ENCODE measurements around the gene KCNQ2.

DNA sequence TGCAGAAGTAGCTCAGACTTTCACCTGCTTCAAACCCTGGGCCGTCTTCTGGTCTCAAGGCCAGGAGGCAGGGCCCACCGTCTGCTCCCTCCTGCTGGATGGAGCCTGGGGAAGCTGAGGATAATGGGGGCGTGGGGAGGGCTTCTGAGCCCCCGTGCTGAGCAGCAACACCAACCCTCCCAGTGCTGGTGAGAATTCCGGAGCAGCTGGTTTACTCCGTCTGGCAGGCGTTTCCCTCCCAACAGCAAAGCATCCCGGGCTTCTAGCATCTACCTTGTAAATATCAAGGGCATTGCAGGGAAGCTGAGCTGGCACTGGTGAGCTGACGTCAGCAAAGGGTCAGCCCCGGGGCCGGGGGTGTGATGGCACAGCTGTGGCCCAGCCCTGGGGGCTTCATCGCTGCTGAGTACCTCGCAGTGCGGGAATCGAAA is 94.5 kb downstream of the KCNQ2 start:
- TF ChIP-seq CTCF (IDR thresholded peaks at IDR 0.05; ENCODE audit: insufficient read depth, low read length, poor library complexity, severe bottlenecking): no peak
- no peak for TF ChIP-seq EZH2phosphoT487 (conservative IDR thresholded peaks at IDR 0.05; ENCODE audit: low read length)

All from SU-DHL-6 (cell line).